H1 (cell line): ENCODE results near the gene ABCC6. TPM values are rescaled to one million over a fixed set of nuclear protein-coding genes. Genes with fewer than 3 reads are reported as not detected.

Experiments used
- CTCF ChIA-PET: fragments of 300-600 bp; sonication (Branson Sonifier 250); formaldehyde crosslinking; loops from one replicate; lab custom pipeline; 2021; ENCODE audit not compliant: partially characterized antibody; lab: Charles Lee
- POLR2A ChIA-PET: fragments of 300-600 bp; sonication (Branson Sonifier 250); formaldehyde crosslinking; loops from one replicate; lab custom pipeline; 2021; ENCODE audit warnings: inconsistent platforms; ENCODE audit not compliant: partially characterized antibody; lab: Charles Lee
- DNase-seq, 2 experiments: peaks; one replicate each; pipeline versions ENCODE4 v3.0.0 to v3.0.0-alpha.2; 2010 to 2022; ENCODE audit warnings: low spot score in 2 of 2, low read depth in 1 of 2, mixed read lengths in 1 of 2
- FAIRE-seq: peaks from 2 replicates; lab custom pipeline; 2011; peaks lifted over from hg19 to GRCh38; lab: Jason Lieb, UNC
- H2AFZ ChIP-seq: 2 replicates; pipeline ENCODE4 v1.8.1; 2012; ENCODE audit warnings: low read length, inconsistent platforms
- H2AK5ac ChIP-seq: 2 replicates; pipeline ENCODE4 v1.6.1; 2013; ENCODE audit warnings: low read depth, low read length
- H2BK120ac ChIP-seq: replicated peaks from 2 replicates; pipeline ENCODE3; 2013; ENCODE audit warnings: low read depth, low read length, inconsistent platforms
- H2BK12ac ChIP-seq: 2 replicates; pipeline ENCODE4 v1.6.1; 2013; ENCODE audit warnings: low read depth, low read length
- H2BK15ac ChIP-seq: 2 replicates; pipeline ENCODE4 v1.6.1; 2013; ENCODE audit warnings: low read length
- H2BK20ac ChIP-seq: 2 replicates; pipeline ENCODE4 v1.6.1; 2013; ENCODE audit warnings: low read length
- H2BK5ac ChIP-seq: 2 replicates; pipeline ENCODE4 v1.6.1; 2013; ENCODE audit warnings: low read depth, low read length
- H3K14ac ChIP-seq: 2 replicates; pipeline ENCODE4 v1.6.1; 2013; ENCODE audit warnings: inconsistent platforms; ENCODE audit not compliant: insufficient read length
- H3K18ac ChIP-seq: 2 replicates; pipeline ENCODE4 v1.6.1; 2013; ENCODE audit warnings: low read length; ENCODE audit errors: extremely low read depth
- H3K23ac ChIP-seq: 2 replicates; pipeline ENCODE4 v1.6.1; 2013; ENCODE audit warnings: inconsistent platforms; ENCODE audit not compliant: insufficient read length
- H3K23me2 ChIP-seq: 2 replicates; pipeline ENCODE4 v1.6.1; 2013; ENCODE audit warnings: low read depth, low read length
- H3K27ac ChIP-seq: 2 replicates; pipeline ENCODE4 v1.6.1; 2011; ENCODE audit warnings: low read depth, low read length, inconsistent platforms
- H3K27me3 ChIP-seq, 4 experiments: replicated peaks in 1 of 4; 1 replicate in 1 of 4; 2 replicates in 3 of 4; pipeline versions ENCODE4 v1.6.1 to v1.8.1; 2011 to 2013; ENCODE audit warnings: low read length in 3 of 4, mild to moderate bottlenecking in 3 of 4, inconsistent platforms in 2 of 4, mixed read lengths in 2 of 4, moderate library complexity in 1 of 4; ENCODE audit not compliant: control insufficient read depth in 3 of 4, insufficient read depth in 3 of 4; ENCODE audit errors: extremely low read depth in 1 of 4
- H3K36me3 ChIP-seq, 4 experiments: 2 replicates each; pipeline versions ENCODE4 v1.6.1 to v1.8.1; 2011 to 2013; ENCODE audit warnings: mild to moderate bottlenecking in 4 of 4, low read length in 3 of 4, moderate library complexity in 2 of 4, control low read depth in 1 of 4, inconsistent platforms in 1 of 4; ENCODE audit not compliant: insufficient read depth in 4 of 4, control insufficient read depth in 2 of 4
- H3K4ac ChIP-seq: replicated peaks from 2 replicates; pipeline ENCODE3; 2013; ENCODE audit warnings: low read length, low read depth, mixed read lengths, inconsistent platforms; ENCODE audit not compliant: insufficient read length
- H3K4me1 ChIP-seq, 4 experiments: replicated peaks in 1 of 4; 1 replicate in 1 of 4; 2 replicates in 3 of 4; pipeline versions ENCODE4 v1.6.1 to v1.8.1; 2011 to 2013; ENCODE audit warnings: low read length in 3 of 4, inconsistent platforms in 2 of 4, mixed read lengths in 1 of 4; ENCODE audit not compliant: insufficient read depth in 4 of 4, control insufficient read depth in 3 of 4
- H3K4me2 ChIP-seq, 2 experiments: 2 replicates each; pipeline versions ENCODE4 v1.6.1 to v1.8.1; 2011 to 2013; ENCODE audit warnings: low read depth in 2 of 2, low read length in 2 of 2, control low read depth in 1 of 2, inconsistent platforms in 1 of 2, mild to moderate bottlenecking in 1 of 2; ENCODE audit not compliant: insufficient read depth in 1 of 2
- H3K4me3 ChIP-seq, 4 experiments: fragments of 200-600, 300-600 bp in 1 of 4; sonication (generic), shearing (Covaris generic), sonication (Bioruptor Twin) in 1 of 4; 2 replicates each; pipeline versions ENCODE4 v1.5.1 to v1.8.1; 2011 to 2016; ENCODE audit warnings: low read length in 4 of 4, low read depth in 3 of 4, control low read depth in 2 of 4, inconsistent platforms in 2 of 4, mild to moderate bottlenecking in 2 of 4, mixed read lengths in 1 of 4, moderate library complexity in 1 of 4; ENCODE audit not compliant: insufficient read depth in 2 of 4; ENCODE audit errors: extremely low read depth in 1 of 4
- H3K56ac ChIP-seq: replicated peaks from 2 replicates; pipeline ENCODE3; 2013; ENCODE audit warnings: low read depth, mild to moderate bottlenecking, mixed read lengths, low read length, inconsistent platforms; ENCODE audit not compliant: insufficient read length
- H3K79me1 ChIP-seq: 2 replicates; pipeline ENCODE4 v1.6.1; 2013; ENCODE audit warnings: low read depth, low read length, control low read depth
- H3K79me2 ChIP-seq, 2 experiments: 2 replicates each; pipeline versions ENCODE4 v1.6.1 to v1.8.1; 2012 to 2013; ENCODE audit warnings: low read length in 2 of 2, mild to moderate bottlenecking in 2 of 2, inconsistent platforms in 1 of 2; ENCODE audit not compliant: insufficient read depth in 2 of 2, control insufficient read depth in 1 of 2
- H3K9ac ChIP-seq, 4 experiments: replicated peaks in 1 of 4; 1 replicate in 1 of 4; 2 replicates in 3 of 4; pipeline versions ENCODE4 v1.6.1 to v1.8.1; 2011 to 2013; ENCODE audit warnings: low read depth in 3 of 4, low read length in 3 of 4, control low read depth in 2 of 4, mild to moderate bottlenecking in 2 of 4, moderate library complexity in 2 of 4, inconsistent platforms in 1 of 4; ENCODE audit errors: extremely low read depth in 1 of 4
- H3K9me3 ChIP-seq, 2 experiments: 2 replicates each; pipeline versions ENCODE4 v1.6.1 to v1.8.1; 2012 to 2013; ENCODE audit warnings: mild to moderate bottlenecking in 2 of 2, moderate library complexity in 2 of 2, control low read depth in 1 of 2, inconsistent platforms in 1 of 2, low read depth in 1 of 2, low read length in 1 of 2, mixed read lengths in 1 of 2; ENCODE audit not compliant: insufficient read depth in 2 of 2
- H4K20me1 ChIP-seq, 2 experiments: replicated peaks in 1 of 2; 2 replicates each; pipeline versions ENCODE3 to v1.8.1; 2011 to 2013; ENCODE audit warnings: inconsistent platforms in 2 of 2, low read length in 2 of 2, mild to moderate bottlenecking in 1 of 2; ENCODE audit not compliant: insufficient read depth in 2 of 2, control insufficient read depth in 1 of 2
- H4K5ac ChIP-seq: 2 replicates; pipeline ENCODE4 v1.6.1; 2013; ENCODE audit warnings: low read length, low read depth, mixed read lengths, inconsistent platforms; ENCODE audit not compliant: insufficient read length
- H4K8ac ChIP-seq: 2 replicates; pipeline ENCODE4 v1.8.0; 2013; ENCODE audit warnings: mild to moderate bottlenecking, moderate library complexity, low read length, inconsistent platforms; ENCODE audit not compliant: insufficient read depth; ENCODE audit errors: extremely low read depth
- H4K91ac ChIP-seq: replicated peaks from 2 replicates; pipeline ENCODE3; 2013; ENCODE audit warnings: low read length, mixed read lengths, inconsistent platforms; ENCODE audit not compliant: insufficient read length
- ATF3 ChIP-seq: IDR thresholded peaks from 2 replicates; pipeline ENCODE4 v1.6.1; 2011; ENCODE audit warnings: low read depth, mild to moderate bottlenecking, low read length; ENCODE audit not compliant: insufficient read depth
- BACH1 ChIP-seq: IDR thresholded peaks from 2 replicates; pipeline ENCODE4 v1.6.1; 2012; ENCODE audit warnings: low read length, improper control_type of control experiment
- CBX8 ChIP-seq: fragments of 300-800, 300-1000 bp; sonication (generic); IDR thresholded peaks from 2 replicates; pipeline ENCODE4 v1.7.1; 2016; ENCODE audit warnings: low read depth, low read length, borderline replicate concordance
- HDAC2 ChIP-seq, 2 experiments: fragments of 300-600 bp in 1 of 2; sonication (generic) in 1 of 2; IDR thresholded peaks; 2 replicates each; pipeline ENCODE4 v1.6.1; 2011 to 2012; ENCODE audit warnings: low read depth in 2 of 2, low read length in 2 of 2, mild to moderate bottlenecking in 2 of 2, moderate library complexity in 2 of 2, borderline replicate concordance in 1 of 2, inconsistent platforms in 1 of 2
- SIN3A ChIP-seq, 2 experiments: IDR thresholded peaks in 1 of 2; conservative IDR thresholded peaks in 1 of 2; 2 replicates each; pipeline ENCODE4 v1.6.1; 2011 to 2012; ENCODE audit warnings: low read length in 2 of 2, improper control_type of control experiment in 1 of 2, low read depth in 1 of 2, mild to moderate bottlenecking in 1 of 2
- SIRT6 ChIP-seq: IDR thresholded peaks from one replicate; pipeline ENCODE4 v1.7.1; 2012; ENCODE audit warnings: low read length, inconsistent platforms
- SP2 ChIP-seq: IDR thresholded peaks from 2 replicates; pipeline ENCODE4 v1.6.1; 2012; ENCODE audit warnings: mild to moderate bottlenecking, low read length, inconsistent platforms
- SRF ChIP-seq: IDR thresholded peaks from 2 replicates; pipeline ENCODE4 v1.6.1; 2011; ENCODE audit warnings: mild to moderate bottlenecking, low read depth, low read length, moderate library complexity
- TAF7 ChIP-seq: optimal IDR thresholded peaks from 2 replicates; pipeline ENCODE3; 2011; ENCODE audit warnings: low read depth, mild to moderate bottlenecking, inconsistent platforms, low read length, moderate library complexity, borderline replicate concordance
- TEAD4 ChIP-seq: IDR thresholded peaks from 2 replicates; pipeline ENCODE4 v1.6.1; 2012; ENCODE audit warnings: low read depth, low read length, inconsistent platforms, mixed read lengths
- WGBS, 2 experiments: shearing (Covaris generic) in 1 of 2; methylation state at CpG; one replicate each; pipeline versions ENCODE4 v1.1.6 to v1.1.7; 2013 to 2015; ENCODE audit warnings: low lambda C conversion rate in 2 of 2, mixed read lengths in 2 of 2, inconsistent platforms in 1 of 2, low coverage in 1 of 2, missing lambda C conversion rate in 1 of 2; ENCODE audit not compliant: insufficient replicate concordance in 2 of 2, insufficient coverage in 1 of 2, insufficient read length in 1 of 2; ENCODE audit errors: extremely low coverage in 1 of 2, missing lambda C conversion rate in 1 of 2; 5-methylcytosine and 5-hydroxymethylcytosine counted together
- polyA plus RNA-seq, 7 experiments: library from polyadenylated mRNA; depleted of rRNA in 3 of 7; stranded (reverse) in 5 of 7; unstranded in 2 of 7; fragments of >200 nt in 5 of 7; fragments of 200-250 nt in 2 of 7; gene quantifications; 1 replicate in 5 of 7; 2 replicates in 1 of 7; 4 replicates in 1 of 7; pipeline versions ENCODE4 v1.2.1 to v1.2.3, GENCODE V29; 2011 to 2013; ENCODE audit warnings: missing spikeins in 2 of 7, mixed read lengths in 2 of 7
- total RNA-seq: library from RNA; stranded (reverse); fragmentation: NEBNext Ultra II Directional; extraction: Animal tissue kit (Norgen Biotek cat#: 25700); gene quantifications from 2 replicates; pipeline ENCODE4 v1.2.1, GENCODE V29; 2021

Gene ABCC6
- total and polyA plus RNA-seq, 2 of the 8 experiments (the other 6 are each of a cell fraction or from before 2014, with no cell fraction given): 1.6 to 1.8 TPM

- Histone ChIP-seq H3K18ac (no peak overlapping the region), H2BK15ac (no peak overlapping the region), H3K27ac (no peak overlapping the region), H3K4me2 (no peak overlapping the region), H3K9me3 (no peaks in the 10 kb centered on the region), H3K14ac (no peak overlapping the region), H3K56ac (no peak overlapping the region), H3K36me3 (peaks cover 18 to 84% (median 47%) of the 10 kb centered on the region in 4 experiments), H3K9ac (no peak overlapping the region), H4K20me1 (peaks cover 0 to 4% of the 10 kb centered on the region in 2 experiments), H3K23ac (no peak overlapping the region), H3K79me2 (no peaks in the 10 kb centered on the region), H2AFZ (no peak overlapping the region), H2BK20ac (no peak overlapping the region), H2BK12ac (no peak overlapping the region), H2BK120ac (no peak overlapping the region), H4K5ac (no peak overlapping the region), H3K4me3 (no peak overlapping the region), H2BK5ac (no peak overlapping the region), H3K79me1 (no peaks in the 10 kb centered on the region), H3K4me1 (no peaks in the 10 kb centered on the region; a peak in 1 of 7 replicates), H4K8ac (no peak overlapping the region; the same call in 1 of the 2 replicates), H3K4ac (no peak overlapping the region), H3K23me2 (no peaks in the 10 kb centered on the region), H3K27me3 (no peaks in the 10 kb centered on the region), H4K91ac (no peak overlapping the region), H2AK5ac (no peak overlapping the region)
- ChIA-PET POLR2A (interaction anchor here (1.3 kb wide), 1 partner anchor 10 kb away, joined by 4 read pairs; no protein-coding TSS in a partner anchor), CTCF (interaction anchor here (2.1 kb wide), 1 partner anchor 12 kb away, joined by 12 read pairs; no protein-coding TSS in a partner anchor)
- 93% methylated on average over 15 of the region's 15 CpGs; no CpG with 5 or more reads in 1 of the 2 experiments for WGBS, 2 experiments
- FAIRE-seq: no peak
- TF ChIP-seq SIN3A (conservative IDR thresholded peaks at IDR 0.05 in 1 of 2, IDR thresholded peaks at IDR 0.05 in 1 of 2; ENCODE audit: low read depth in 1 of 2, low read length in 2 of 2) (no peak), HDAC2 (IDR thresholded peaks at IDR 0.05; ENCODE audit: borderline replicate concordance in 1 of 2, low read depth in 2 of 2, low read length in 2 of 2) (no peak), CBX8 (no peak), SP2 (no peak), BACH1 (no peak), ATF3 (no peak), TAF7 (no peak), SIRT6 (no peak), TEAD4 (no peak), SRF (no peak)
- no peak for DNase-seq
Observed at GRCh38 chr16:16138034-16138635, 85.2 kb downstream of the ABCC6 start.
